H9 (cell line): Measurements from ENCODE around the gene PCOLCE2. TPM values are rescaled to one million over a fixed set of nuclear protein-coding genes. Genes with fewer than 3 reads are reported as not detected.
A peak's percentile ranks its signal among the peaks of the same experiment; 100 is the strongest.

Experiments used
- DNase-seq: peaks from one replicate; pipeline ENCODE4 v3.0.0-alpha.2; 2017
- H2AFZ ChIP-seq: one replicate; pipeline ENCODE4 v1.6.1; 2013; ENCODE audit warnings: mild to moderate bottlenecking, low read length, control low read depth, moderate library complexity
- H2AK5ac ChIP-seq: 2 replicates; pipeline ENCODE4 v1.6.1; 2013; ENCODE audit warnings: low read length, control low read depth, mixed read lengths; ENCODE audit not compliant: insufficient read length
- H2BK120ac ChIP-seq: one replicate; pipeline ENCODE4 v1.6.1; 2013; ENCODE audit warnings: low read depth, mild to moderate bottlenecking, low read length, control low read depth, inconsistent platforms; ENCODE audit not compliant: poor library complexity, severe bottlenecking
- H2BK12ac ChIP-seq: 2 replicates; pipeline ENCODE4 v1.6.1; 2013; ENCODE audit warnings: low read length, control low read depth, mixed read lengths, low read depth; ENCODE audit not compliant: insufficient read length
- H2BK15ac ChIP-seq: 2 replicates; pipeline ENCODE4 v1.6.1; 2013; ENCODE audit warnings: low read depth, low read length, control low read depth
- H2BK20ac ChIP-seq: one replicate; pipeline ENCODE4 v1.6.1; 2013; ENCODE audit warnings: low read depth, mild to moderate bottlenecking, low read length, control low read depth, inconsistent platforms; ENCODE audit not compliant: poor library complexity, severe bottlenecking
- H2BK5ac ChIP-seq: 2 replicates; pipeline ENCODE4 v1.6.1; 2013; ENCODE audit warnings: low read length, control low read depth, mixed read lengths; ENCODE audit not compliant: insufficient read length
- H3K14ac ChIP-seq: 2 replicates; pipeline ENCODE4 v1.6.1; 2013; ENCODE audit warnings: low read length, control low read depth; ENCODE audit not compliant: insufficient read depth
- H3K18ac ChIP-seq: 2 replicates; pipeline ENCODE4 v1.6.1; 2013; ENCODE audit warnings: low read depth, mild to moderate bottlenecking, mixed read lengths, low read length, control low read depth; ENCODE audit not compliant: insufficient read length
- H3K23ac ChIP-seq: 2 replicates; pipeline ENCODE4 v1.6.1; 2013; ENCODE audit warnings: low read length, control low read depth, mixed read lengths, low read depth; ENCODE audit not compliant: insufficient read length
- H3K23me2 ChIP-seq: 2 replicates; pipeline ENCODE4 v1.6.1; 2013; ENCODE audit warnings: low read depth, mild to moderate bottlenecking, mixed read lengths, low read length, control low read depth; ENCODE audit not compliant: insufficient read length, poor library complexity, severe bottlenecking
- H3K27ac ChIP-seq: 2 replicates; pipeline ENCODE4 v1.5.1; 2013; ENCODE audit warnings: low read length, control low read depth, mixed read lengths, low read depth; ENCODE audit not compliant: insufficient read length
- H3K27me3 ChIP-seq: 2 replicates; pipeline ENCODE4 v1.6.1; 2013; ENCODE audit warnings: low read length, control low read depth, inconsistent platforms; ENCODE audit not compliant: insufficient read depth
- H3K4ac ChIP-seq: 2 replicates; pipeline ENCODE4 v1.6.1; 2013; ENCODE audit warnings: low read depth, mild to moderate bottlenecking, control low read depth, inconsistent platforms, low read length, moderate library complexity
- H3K4me1 ChIP-seq: 2 replicates; pipeline ENCODE4 v1.6.1; 2013; ENCODE audit warnings: low read length, control low read depth, inconsistent platforms; ENCODE audit not compliant: insufficient read depth
- H3K4me2 ChIP-seq: 2 replicates; pipeline ENCODE4 v1.6.1; 2013; ENCODE audit warnings: low read length, control low read depth, mixed read lengths; ENCODE audit not compliant: insufficient read length, insufficient read depth
- H3K56ac ChIP-seq: 2 replicates; pipeline ENCODE4 v1.6.1; 2013; ENCODE audit warnings: low read depth, mild to moderate bottlenecking, mixed read lengths, low read length, control low read depth; ENCODE audit not compliant: insufficient read length
- H3K79me1 ChIP-seq: 2 replicates; pipeline ENCODE4 v1.6.1; 2013; ENCODE audit warnings: low read depth, mild to moderate bottlenecking, moderate library complexity, low read length, control low read depth, inconsistent platforms; ENCODE audit not compliant: insufficient read depth, poor library complexity, severe bottlenecking
- H3K79me2 ChIP-seq: 2 replicates; pipeline ENCODE4 v1.6.1; 2013; ENCODE audit warnings: low read length, control low read depth, inconsistent platforms; ENCODE audit not compliant: insufficient read depth
- H3K9ac ChIP-seq: 2 replicates; pipeline ENCODE4 v1.6.1; 2013; ENCODE audit warnings: low read length, control low read depth, mixed read lengths; ENCODE audit not compliant: insufficient read length; ENCODE audit errors: extremely low read depth
- H3K9me3 ChIP-seq: one replicate; pipeline ENCODE4 v1.6.1; 2013; ENCODE audit warnings: low read depth, low read length, inconsistent platforms; ENCODE audit not compliant: control insufficient read depth
- H3T11ph ChIP-seq: one replicate; pipeline ENCODE4 v1.6.1; 2013; ENCODE audit warnings: mild to moderate bottlenecking, low read length, control low read depth, inconsistent platforms
- H4K20me1 ChIP-seq: one replicate; pipeline ENCODE4 v1.6.1; 2013; ENCODE audit not compliant: control insufficient read depth, insufficient read length, insufficient read depth
- H4K5ac ChIP-seq: 2 replicates; pipeline ENCODE4 v1.6.1; 2013; ENCODE audit warnings: low read depth, mild to moderate bottlenecking, mixed read lengths, low read length, control low read depth; ENCODE audit not compliant: insufficient read length
- H4K8ac ChIP-seq: replicated peaks from 2 replicates; pipeline ENCODE4 v1.6.1; 2013; ENCODE audit warnings: low read length, control low read depth, mixed read lengths, low read depth; ENCODE audit not compliant: insufficient read length
- H4K91ac ChIP-seq: 2 replicates; pipeline ENCODE4 v1.6.1; 2013; ENCODE audit warnings: low read depth, mild to moderate bottlenecking, moderate library complexity, mixed read lengths, low read length, control low read depth; ENCODE audit not compliant: insufficient read length
- H3K27ac Mint-ChIP-seq, 3 experiments: 2 replicates in 2 of 3; 3 replicates in 1 of 3; pipeline ENCODE4 v1.8.0; 2020 to 2021; ENCODE audit warnings: mixed read lengths in 3 of 3, mild to moderate bottlenecking in 1 of 3, moderate library complexity in 1 of 3
- H3K27me3 Mint-ChIP-seq: 2 replicates; pipeline ENCODE4 v1.8.0; 2021; ENCODE audit warnings: low read depth, mild to moderate bottlenecking, moderate library complexity, mixed read lengths
- H3K36me3 Mint-ChIP-seq, 3 experiments: 2 replicates in 2 of 3; 3 replicates in 1 of 3; pipeline ENCODE4 v1.8.0; 2020 to 2021; ENCODE audit warnings: low read depth in 3 of 3, mixed read lengths in 3 of 3; ENCODE audit not compliant: insufficient read depth in 1 of 3
- H3K4me1 Mint-ChIP-seq, 2 experiments: 2 replicates each; pipeline ENCODE4 v1.8.0; 2020; ENCODE audit warnings: mixed read lengths in 2 of 2
- H3K4me3 Mint-ChIP-seq, 2 experiments: 2 replicates in 1 of 2; 3 replicates in 1 of 2; pipeline ENCODE4 v1.8.0; 2020 to 2021; ENCODE audit warnings: mild to moderate bottlenecking in 2 of 2, mixed read lengths in 2 of 2, moderate library complexity in 1 of 2
- H3K9me3 Mint-ChIP-seq, 2 experiments: 2 replicates in 1 of 2; 3 replicates in 1 of 2; pipeline ENCODE4 v1.8.0; 2020; ENCODE audit warnings: mild to moderate bottlenecking in 2 of 2, mixed read lengths in 2 of 2, moderate library complexity in 1 of 2
- WGBS: extraction: QIAGEN DNeasy Blood & Tissue Kit; methylation state at CpG from one replicate; pipeline ENCODE4 v1.1.7; 2013; ENCODE audit warnings: missing lambda C conversion rate, low lambda C conversion rate, mixed read lengths; ENCODE audit not compliant: insufficient read length; ENCODE audit errors: extremely low coverage; 5-methylcytosine and 5-hydroxymethylcytosine counted together
- total RNA-seq: library from RNA; stranded (reverse); gene quantifications from 2 replicates; pipeline ENCODE4 v1.2.1, GENCODE V29; 2021
- TF ChIP-seq, protein P1 (sequence below): fragments of 200-600 bp; sonication (generic); conservative IDR thresholded peaks from 3 replicates; pipeline ENCODE4 v1.8.0; 2021; ENCODE audit warnings: antibody characterized with exemption, mild to moderate bottlenecking

Gene PCOLCE2
- total RNA-seq, 1 experiment from 2014 or later: 9.2 TPM

DNA sequence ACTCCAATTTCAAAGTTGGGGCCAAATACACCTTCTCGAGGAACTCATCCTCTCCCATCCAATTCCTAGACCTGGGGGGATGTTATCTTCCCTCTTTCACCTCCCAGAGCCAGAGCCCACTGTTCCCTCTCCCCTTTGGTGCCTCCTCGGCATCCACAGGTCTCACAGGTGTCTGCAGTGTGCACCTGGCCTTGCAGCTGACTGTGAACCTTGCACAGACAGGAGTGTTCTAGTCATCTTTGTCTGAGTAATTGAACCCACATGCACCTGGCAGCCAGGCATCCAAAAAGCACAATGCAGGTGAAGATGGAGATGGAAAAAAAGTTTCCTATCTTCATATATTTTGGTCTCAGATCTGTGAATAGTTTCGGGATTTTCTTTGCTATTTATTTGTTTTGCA, 30.8 kb downstream of the PCOLCE2 start:
- H3K36me3 Mint-ChIP-seq: no peaks in the 10 kb centered on the region; a peak in 1 of 7 replicates
- peak overlapping the region in 2 of 3 experiments; percentile 24 to 80; a peak in 3 of 7 replicates for H3K27ac Mint-ChIP-seq
- no peak overlapping the region for H3K14ac ChIP-seq

More for the DNA sequence above, 30.8 kb downstream of the PCOLCE2 start:
- no peaks in the 10 kb centered on the region for H3K27me3 ChIP-seq
- Mint-ChIP-seq H3K9me3 (no peaks in the 10 kb centered on the region), H3K27me3 (peaks cover 1% of the 10 kb centered on the region; the same call in 1 of the 2 replicates), H3K4me3 (no peak overlapping the region), H3K4me1 (peaks cover 58 to 61% of the 10 kb centered on the region in 2 experiments)
- H2BK15ac ChIP-seq: no peak overlapping the region
- WGBS: no CpG with 5 or more reads among the region's 3 CpGs
- H2AFZ ChIP-seq: no peak overlapping the region
- H3K9me3 ChIP-seq: no peaks in the 10 kb centered on the region
- no peak overlapping the region for H2BK120ac ChIP-seq
- H4K8ac ChIP-seq: no peak overlapping the region
- no peak overlapping the region for H3K18ac ChIP-seq
- no peak overlapping the region for H2BK20ac ChIP-seq
- TF ChIP-seq, protein P1, sequence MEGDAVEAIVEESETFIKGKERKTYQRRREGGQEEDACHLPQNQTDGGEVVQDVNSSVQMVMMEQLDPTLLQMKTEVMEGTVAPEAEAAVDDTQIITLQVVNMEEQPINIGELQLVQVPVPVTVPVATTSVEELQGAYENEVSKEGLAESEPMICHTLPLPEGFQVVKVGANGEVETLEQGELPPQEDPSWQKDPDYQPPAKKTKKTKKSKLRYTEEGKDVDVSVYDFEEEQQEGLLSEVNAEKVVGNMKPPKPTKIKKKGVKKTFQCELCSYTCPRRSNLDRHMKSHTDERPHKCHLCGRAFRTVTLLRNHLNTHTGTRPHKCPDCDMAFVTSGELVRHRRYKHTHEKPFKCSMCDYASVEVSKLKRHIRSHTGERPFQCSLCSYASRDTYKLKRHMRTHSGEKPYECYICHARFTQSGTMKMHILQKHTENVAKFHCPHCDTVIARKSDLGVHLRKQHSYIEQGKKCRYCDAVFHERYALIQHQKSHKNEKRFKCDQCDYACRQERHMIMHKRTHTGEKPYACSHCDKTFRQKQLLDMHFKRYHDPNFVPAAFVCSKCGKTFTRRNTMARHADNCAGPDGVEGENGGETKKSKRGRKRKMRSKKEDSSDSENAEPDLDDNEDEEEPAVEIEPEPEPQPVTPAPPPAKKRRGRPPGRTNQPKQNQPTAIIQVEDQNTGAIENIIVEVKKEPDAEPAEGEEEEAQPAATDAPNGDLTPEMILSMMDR: no peak
- H3K4ac ChIP-seq: no peak overlapping the region
- H3K79me1 ChIP-seq: no peaks in the 10 kb centered on the region
- H2BK12ac ChIP-seq: no peak overlapping the region
- H4K91ac ChIP-seq: no peak overlapping the region
- no peak for DNase-seq
- no peak overlapping the region for H3K27ac ChIP-seq
- no peak overlapping the region for H3T11ph ChIP-seq
- no peak overlapping the region for H4K5ac ChIP-seq
- no peak overlapping the region for H2BK5ac ChIP-seq
- no peaks in the 10 kb centered on the region for H3K23me2 ChIP-seq
- H3K23ac ChIP-seq: no peak overlapping the region
- H3K9ac ChIP-seq: no peak overlapping the region
- no peak overlapping the region for H3K56ac ChIP-seq
- no peaks in the 10 kb centered on the region for H3K79me2 ChIP-seq
- H4K20me1 ChIP-seq: no peaks in the 10 kb centered on the region
- peaks cover 14% of the 10 kb centered on the region for H3K4me1 ChIP-seq
- no peak overlapping the region for H3K4me2 ChIP-seq
- no peak overlapping the region for H2AK5ac ChIP-seq
